HG03457 (cell line): ENCODE results near the gene WDR46.

Source experiments
- ATAC-seq: cut with Tn5 transposase; IDR thresholded peaks from one replicate; pipeline ENCODE4 v1.9.1; 2021; ENCODE audit warnings: moderate number of reproducible peaks; ENCODE audit not compliant: unreplicated experiment

Gene WDR46

DNA sequence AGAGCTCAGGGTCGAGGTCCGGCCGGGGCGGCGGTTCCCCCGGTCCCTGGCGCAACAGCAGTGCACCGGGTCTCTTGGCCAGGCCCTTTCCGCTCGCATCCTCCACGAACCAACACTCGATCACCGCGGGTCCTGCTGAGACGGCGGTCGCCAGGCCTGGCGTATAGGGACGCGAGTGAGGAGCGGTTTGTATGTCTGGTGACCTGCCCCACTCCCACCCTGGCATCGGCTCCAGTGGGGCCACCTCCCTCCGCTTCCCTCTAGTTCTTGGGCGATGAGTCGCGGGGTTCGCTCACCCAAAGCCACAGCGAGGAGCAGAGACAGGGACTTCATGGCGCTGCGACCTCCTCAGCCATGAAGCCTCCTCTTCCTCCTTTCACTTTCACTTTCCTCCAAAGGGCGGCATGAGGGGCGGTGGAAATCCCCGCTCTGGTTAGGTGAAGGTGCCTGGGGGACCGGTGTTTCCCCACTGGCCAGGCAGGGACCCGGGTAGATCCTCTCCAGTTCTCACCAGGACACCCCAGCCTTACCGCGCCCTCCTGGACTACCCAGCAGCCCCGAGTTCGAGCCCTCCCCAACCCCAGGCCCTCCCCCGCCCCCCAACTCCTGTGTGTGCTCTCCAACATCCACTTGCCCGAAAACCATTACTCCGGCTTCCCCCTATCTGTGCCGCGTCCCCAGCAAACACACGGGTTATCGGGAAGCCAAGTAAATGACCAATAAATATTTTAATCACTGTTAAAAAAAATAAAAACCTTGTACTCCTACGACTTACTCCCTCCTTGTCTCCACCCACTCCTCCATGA, 24.9 kb upstream of the WDR46 start, which contains the start of gene TAPBP:
TSS of gene TAPBP (minus strand) at position 370 of the 806 bp plus-strand sequence. CDS start at position 333, 37 bp downstream.
- peak; percentile 25 for ATAC-seq

DNA sequence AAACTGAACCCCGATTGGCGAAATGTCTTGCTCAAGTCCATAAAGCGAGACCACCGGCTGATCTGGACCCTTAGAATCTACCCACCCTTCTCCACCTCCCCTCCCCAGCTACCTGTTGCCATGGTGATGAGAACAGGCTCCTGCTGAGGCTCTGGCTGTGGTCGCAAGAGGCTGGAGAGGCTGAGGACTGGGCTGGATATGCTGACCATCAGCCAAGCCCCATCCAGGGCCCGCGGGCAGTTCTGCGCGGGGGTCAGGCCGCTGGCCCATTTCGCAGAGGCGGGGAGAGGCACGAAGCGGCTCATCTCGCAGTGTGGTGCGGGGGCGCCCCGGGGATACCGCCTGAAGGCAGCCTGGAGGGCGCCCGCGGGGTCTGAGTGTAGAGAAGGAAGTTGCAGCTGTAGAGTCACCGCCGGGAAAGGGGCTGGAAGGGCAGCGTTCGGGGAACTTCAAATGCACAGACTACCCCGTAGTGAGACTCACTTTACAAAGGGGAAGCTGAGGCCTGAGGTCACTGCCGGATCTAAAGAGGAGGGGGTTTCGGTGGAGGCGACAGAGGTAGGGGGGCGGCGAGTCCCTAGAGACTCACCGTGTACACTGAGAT, 24.2 kb upstream of the WDR46 start:
- no peak for ATAC-seq

DNA sequence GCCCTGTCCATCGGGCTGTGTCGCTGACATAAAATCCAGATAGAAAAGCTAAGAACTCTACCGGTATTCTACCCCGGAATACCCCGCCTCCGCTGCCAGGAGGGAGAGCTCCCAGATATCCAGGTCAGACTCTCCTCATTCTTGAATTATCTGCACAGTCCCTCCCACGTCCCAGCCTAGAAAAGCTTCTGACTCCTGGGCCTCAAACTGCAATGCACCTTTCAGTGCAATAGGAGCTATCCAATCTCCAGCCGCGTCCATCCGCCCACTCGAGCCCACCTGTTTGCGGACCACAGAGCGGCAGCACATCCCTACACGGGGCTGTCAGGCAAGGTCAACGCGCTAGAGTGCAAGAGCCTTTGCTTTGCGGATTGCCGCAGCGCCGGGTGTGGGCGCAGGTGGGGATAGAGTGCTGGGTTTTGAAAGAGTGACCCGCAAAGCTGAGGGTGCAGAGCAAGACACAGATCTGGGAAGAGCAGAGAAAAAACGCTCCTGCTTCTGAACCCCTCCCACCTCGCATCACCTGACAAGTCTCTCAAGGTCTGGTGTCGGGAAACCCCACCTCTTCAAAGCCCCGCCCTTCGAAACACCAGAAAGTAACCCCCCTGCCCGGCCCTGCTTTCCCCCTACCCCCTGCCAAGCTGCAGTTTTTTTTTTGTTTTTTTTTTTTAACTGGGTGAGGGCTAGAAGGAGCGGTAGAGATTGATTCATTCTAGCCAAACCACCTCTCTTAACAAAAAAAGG, 23.5 kb upstream of the WDR46 start:
- no peak for ATAC-seq

DNA sequence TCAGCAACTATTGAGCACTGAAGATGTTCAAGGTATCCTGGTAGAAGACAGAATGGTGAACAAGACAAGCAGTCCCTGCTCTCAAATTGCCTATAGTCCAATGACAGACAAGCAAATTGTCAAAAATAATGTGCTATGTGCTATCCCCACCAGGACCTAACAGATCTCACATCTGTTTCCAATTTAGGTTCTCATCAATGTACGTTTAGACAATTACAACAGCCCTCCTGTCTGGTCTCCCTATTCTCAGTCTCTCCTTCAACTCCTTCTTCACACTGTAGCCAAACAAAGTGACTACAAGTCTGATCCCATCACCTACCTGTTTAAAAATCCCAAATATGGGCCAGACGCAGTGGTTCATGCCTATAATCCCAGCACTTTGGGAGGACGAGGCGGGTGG, 17.3 kb upstream of the WDR46 start:
- no peak for ATAC-seq

DNA sequence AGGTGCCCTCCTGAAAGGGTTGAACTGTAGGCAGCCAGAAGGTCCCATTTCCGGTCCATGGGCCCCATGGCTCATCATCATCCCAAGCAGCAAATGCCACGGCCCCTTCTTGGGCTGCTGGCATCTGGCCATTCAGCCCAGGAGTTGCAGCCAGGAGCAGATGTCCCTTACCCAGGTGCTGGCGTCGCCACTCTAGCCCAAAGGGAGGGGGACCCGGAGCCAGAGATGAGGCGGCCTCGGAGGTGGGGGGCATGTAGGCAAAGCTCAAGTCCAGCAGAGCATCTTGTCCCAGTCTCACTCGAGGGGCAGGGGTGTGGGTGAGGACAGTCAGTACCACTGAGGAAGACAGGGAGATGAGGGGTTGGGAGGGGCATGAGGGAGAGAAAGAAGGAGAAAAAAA, 16.0 kb upstream of the WDR46 start:
- no peak for ATAC-seq

DNA sequence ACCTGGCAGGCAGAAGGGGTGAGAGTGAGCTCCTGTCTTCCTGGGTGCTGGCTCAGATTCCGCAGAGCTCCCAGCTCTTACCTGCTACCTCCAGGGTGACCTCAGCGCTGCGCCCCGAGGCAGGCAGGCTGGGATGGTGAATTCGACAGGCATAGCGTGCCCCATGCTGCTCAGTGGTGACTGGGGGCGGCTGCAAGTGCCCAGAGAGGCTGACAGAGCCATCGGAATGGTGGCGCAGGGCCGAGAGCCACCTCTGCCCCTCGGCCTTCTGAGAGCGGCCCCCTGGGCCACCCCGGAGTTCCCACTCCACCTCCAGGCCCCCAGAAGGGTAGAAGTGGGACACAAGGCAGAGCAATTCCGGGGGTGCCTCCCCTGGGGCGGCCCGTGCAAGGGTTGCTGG, 15.2 kb upstream of the WDR46 start:
- no peak for ATAC-seq

DNA sequence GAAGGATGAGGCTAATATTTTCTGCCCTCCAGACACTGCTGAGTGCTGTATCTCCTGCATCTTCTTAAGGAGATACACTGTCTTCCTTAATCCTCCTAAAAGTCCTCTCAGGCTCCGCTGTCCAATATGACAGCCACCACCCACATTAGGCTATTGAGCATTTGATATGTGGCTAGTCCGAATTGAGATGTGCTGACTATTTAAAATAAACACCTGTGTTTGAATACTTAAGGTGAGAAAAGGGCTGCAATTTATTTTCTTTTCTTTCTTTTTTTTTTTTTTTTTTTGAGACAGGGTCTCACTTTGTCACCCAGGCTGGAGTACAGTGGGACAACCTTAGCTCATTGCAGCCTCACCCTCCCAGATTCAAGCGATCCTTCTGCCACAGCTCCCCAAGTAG, 12.8 kb upstream of the WDR46 start:
- no peak for ATAC-seq

DNA sequence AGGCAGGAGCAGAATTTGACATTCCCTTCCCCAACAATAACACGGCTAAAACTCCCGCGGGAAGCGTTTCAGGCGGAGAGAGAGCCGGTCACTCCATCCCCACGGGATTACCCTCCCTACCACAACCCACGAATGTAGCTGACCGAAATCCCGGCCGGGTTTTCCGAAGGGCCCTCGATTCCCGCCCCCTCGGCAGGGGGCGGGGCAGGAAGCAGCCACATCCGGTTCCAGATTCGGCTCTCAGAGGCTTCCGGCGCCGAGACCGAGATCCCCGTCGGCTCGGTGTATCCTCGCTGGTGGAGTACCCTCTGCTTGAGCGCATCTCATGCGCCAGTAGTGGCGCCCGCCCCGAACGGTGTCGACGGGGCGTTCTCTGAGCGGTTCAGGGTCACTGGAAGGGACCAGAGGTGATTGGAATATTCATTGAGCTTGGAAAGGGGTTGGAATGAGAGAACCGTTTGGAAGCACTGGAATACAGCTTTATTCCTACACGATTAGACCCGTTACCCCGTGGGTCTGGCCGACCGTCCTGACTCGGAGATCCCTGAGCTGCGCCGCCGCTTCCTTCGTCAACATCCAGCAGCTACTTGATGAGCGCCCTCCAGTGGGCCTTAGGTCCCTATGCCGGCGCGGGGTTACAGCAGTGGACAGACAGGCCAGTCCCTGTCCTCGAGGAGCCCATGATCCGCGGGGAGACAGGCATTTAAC, 10.4 kb upstream of the WDR46 start:
- ATAC-seq: peak; percentile 51

DNA sequence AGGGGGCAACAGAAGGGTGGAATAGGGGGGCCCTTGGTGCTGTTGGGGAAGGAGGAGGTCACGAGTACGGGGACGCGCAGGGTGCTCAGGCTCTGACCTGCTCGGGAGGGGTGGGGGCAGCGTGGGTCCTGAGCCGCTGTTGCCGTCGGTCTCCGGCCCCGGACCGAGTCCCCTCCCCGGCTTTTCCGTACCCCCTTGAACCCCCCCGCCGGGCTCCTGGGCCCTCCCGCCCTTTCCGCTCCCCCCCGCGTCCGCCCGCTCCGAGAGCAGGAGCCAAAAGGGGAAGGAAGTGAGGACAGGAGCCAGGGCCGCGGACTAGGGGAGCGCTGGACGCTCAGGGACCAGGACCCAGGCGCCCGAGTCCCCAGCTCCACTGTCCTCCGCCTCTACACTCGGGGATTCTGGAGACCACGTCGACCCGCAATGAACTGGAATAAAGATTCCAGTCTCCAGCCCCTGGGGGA, 9.8 kb upstream of the WDR46 start, which contains the start of gene RGL2:
TSS of gene RGL2 (minus strand) at position 170 of the 464 bp plus-strand sequence. CDS start 332 bp downstream, outside the sequence.
- ATAC-seq: no peak

DNA sequence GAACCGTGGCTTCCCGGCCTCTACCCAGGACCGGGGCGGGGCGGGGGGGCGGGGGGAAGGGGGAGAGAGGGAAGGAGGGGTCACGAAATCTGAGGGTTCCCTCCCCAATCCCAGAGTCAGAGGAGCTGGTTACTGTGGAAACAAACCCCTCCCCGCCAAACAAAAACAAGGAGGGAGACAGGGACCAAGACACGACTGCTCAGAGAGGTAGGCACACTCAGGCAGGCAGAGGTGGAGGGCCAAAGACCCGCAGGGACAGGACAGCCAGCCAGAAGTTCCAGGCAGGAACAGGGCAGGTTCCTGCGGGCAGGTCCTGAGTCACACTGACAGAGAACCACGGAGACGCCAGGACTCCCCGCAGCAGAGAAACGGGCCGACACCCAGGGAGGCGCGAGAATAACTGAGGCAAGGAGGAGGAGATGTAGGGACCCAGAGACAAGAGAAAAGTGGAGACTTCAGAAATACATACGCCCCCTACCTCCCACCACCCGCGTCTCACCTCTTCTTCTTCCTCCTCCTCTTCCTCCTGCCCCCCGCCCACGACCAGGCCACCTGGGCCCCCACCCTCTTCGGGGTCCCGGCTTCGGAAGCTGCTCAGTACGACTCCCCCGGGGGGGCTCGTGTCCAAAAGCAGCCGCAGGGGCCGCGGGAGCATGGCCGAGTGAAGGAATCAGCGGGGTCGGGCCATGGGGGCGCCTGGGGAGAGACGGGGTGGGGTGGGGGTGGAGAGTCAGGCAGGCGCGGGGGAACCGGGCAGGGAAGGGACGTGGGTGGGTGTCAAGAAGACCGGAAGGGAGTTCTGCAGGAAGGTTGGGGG, 9.1 kb upstream of the WDR46 start:
- ATAC-seq: no peak

DNA sequence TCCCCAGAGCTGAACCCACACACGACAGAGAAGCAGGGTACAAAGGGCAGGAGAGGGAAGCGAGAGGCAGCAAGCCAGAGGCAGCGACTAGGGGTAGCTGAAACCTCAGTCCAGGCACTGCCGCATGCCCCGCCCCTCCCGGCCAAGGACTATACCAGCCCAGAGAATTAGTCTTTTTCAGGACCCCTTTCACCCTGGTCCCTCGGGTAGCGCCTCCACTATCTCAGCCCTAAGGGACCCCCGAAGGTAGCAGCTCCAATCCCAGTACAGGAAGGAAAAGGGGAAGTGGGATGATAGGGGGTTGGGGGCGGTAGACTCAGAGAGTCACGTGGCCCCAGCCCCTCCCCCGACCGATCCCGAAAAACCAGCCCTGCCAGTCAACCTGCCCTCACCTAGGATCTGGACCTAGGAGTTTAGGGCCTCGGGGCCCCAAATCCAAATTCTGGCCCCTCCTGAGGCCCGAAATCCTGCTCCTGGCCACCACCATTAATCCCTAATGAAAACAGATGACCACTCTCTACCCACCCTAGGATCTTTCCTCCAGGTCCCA, 8.4 kb upstream of the WDR46 start:
- ATAC-seq: no peak

DNA sequence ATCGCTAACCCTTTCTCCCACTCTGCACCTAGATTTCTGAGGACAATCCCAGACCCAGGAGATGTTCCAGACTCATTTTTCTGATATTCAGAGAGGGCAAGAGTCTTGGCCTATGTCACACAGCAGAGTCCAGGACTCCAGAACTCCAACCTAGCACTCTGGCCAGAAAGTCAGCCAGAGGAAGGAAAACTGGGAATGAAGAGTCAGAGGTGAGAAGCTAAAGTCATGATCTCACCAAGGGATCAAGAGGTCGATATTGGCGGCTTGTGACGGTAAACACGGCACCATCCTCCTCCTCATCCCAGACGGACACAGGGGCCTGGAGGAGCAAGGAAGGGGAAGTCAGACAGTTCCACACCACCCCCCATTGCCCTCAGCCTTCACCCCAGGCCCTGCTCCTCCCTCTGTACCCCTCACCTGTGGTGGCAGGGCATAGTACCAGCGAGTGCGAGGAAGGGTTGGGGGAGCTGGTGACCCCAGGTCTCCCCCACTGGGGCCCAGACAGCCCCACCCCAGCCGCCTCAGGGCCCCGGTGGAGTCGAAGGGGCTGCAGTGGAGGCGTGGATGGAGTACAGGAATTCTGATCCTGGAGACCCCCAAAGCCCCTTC, 7.9 kb upstream of the WDR46 start:
- no peak for ATAC-seq

DNA sequence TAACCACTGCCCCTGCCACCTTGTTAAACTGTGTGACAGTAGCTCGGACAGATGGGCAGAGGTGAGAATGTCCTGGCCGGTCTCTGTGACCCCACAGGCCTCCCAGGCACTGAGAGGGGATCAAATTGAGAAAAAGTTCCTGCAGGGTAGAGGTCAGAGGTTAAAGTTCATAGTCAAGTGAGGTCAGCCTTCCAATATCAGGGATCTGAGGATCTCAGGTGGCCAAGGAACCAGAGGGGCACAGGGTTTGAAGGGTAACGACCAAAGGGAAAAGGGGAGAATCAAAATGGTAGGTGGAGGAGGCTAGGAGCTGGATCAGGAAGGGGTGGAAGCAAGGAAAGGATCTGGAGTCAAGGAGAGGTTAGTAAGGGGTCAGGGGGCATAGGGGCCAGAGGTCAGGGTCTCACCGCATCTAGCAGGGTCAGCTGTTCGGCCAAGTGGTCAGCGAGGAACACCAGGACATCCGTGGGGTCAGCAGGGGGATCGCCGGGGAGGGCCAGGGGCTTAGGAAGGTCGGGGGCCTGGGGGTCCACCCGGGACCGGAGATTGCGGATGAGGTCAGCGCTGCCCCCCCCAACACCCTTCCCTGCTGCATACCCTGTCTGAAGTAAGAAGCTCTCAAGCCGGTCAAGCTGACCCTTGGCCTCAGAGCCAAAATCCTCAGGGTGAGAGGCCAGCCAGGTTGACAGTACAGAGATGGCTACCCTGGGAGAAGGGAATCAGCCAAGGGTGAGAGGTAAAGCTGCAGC, 6.8 kb upstream of the WDR46 start:
- no peak for ATAC-seq

DNA sequence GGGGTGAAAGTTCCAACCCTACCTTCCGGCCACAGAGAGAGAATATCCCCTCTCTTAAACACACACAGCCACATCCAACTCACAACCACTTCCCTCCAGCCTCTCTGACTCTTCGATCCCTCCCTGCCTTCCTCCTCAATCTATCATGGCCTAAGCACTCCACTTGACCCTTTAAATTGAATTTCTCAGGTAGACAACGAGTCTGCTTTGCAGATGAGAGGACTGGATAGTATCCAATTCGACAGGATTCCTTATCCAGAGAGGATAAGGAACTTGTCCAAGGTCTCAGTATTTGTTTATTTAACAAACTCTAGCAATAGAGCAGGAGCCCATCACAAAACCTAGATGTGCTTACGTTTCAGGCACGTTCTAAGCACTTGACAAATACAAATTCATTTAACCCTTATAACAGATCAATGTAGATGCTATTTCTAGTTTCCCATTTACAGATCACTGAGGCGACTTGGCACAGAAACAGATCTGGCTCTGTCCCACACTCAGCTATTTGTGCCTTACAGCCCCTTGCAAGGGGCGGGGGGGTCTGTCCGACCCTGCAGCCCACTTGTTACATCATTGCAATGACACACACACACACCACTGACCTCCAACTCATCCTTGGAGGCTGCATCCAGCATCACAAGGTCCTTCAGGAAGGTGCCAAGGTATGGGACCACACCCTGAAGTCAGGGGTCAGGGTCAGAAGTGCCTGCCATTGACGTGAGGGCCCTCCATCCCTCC, 5.2 kb upstream of the WDR46 start:
- no peak for ATAC-seq

DNA sequence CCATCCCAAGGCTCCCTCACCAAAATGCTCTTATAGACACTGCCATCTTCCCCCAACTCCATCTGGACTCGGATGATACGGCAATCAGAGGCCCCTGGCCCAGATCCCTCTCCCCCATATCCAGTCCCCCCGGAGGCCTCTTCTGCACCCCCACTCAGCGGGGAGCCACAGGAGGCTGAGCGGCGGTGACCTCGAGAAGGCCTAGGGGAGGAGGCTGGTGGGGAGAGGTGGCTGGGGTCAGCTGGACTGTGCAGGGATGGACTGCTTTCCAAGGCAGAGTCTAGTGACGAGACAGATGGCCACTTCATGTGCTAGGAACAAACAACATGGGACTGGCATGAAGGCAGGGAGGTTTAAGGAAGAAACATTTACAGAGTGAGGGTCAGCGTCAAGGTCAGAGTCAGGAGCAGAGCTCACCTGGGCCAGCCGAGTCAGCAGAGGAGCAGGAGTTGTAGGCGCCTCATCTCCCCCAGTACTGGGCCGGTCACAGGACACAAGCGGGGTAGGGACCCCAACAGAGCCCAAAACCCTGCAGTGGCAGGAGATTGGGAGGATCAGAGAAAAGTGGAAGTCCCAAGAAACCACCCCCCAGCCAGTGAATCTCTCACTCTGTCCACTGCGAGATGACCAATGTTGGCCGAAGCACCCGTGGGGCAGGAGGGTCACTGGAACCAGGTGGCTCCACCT, 4.1 kb upstream of the WDR46 start:
- no peak for ATAC-seq

DNA sequence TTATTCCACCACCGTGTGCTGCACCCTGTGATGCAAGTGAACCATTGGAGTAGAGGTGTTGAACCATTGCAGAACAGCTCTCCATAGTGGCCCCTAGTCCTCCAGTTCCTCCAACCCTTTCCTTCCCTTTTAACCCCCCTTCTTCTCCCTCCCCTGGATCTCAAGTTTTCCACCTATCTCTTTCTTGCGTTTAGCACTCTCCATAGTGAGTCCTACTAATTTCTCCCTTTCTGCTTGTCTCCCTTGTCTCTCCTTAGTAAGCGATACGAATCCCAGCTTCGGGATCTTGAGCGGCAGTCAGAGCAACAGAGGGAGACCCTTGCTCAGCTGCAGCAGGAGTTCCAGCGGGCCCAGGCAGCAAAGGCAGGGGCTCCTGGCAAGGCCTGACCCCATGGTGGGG, 1.4 kb upstream of the WDR46 start:
- no peak for ATAC-seq

DNA sequence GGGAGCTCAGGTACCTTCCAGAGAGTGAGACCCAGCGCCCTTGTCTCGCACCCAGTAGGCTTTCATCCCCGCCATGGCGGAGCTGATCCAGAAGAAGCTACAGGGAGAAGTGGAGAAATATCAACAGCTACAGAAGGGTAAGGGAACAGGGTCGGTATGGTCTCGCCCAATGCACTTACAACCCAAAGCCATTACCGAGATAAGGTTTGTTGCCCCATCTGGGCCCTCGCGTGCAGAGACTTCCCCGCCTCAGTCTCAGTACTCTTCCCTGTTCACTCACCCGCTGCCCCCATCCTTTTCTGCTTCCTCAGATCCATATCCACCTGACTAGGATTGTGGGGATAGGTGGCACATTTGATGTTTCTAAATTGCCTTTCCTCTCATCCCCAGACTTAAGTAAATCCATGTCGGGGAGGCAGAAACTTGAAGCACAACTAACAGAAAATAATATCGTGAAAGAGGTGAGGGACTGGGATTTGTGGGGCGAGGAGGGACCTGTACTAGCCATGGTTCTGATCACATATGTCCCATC, 811 bp upstream of the WDR46 start:
- no peak for ATAC-seq
